Measurements from ENCODE around the gene P2RY13. TPM values are rescaled to one million over a fixed set of nuclear protein-coding genes. Genes with fewer than 3 reads are reported as not detected.

The P2RY13 gene
- total RNA-seq, 4 donors from 2014 or later: 0.34 to 1.2 (median 0.58) TPM

DNA sequence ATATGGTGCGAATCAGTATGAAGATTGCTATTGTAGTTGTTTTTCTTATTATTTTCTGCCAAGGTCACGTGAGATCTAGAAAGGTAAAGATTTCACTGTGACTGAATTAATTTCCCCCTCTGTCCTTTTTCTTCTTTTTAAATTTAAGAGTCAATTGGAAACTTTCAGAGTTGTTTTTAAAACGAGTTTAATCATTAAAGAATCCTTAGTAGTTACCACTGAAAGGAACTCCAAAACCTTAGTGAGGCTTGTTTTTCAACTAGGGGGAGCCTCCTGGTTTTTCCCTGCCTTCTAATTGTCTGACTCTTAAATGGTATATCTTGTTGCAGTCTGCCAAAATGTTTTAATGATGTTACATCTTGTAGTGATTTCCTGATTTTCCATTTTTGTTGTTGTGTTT is 37.6 kb upstream of the P2RY13 start:
- intact Hi-C loops (cut with DNase I; ENCODE audit: low total_unique reads): no loop called here
- 78 to 85% methylated on average over 3 of the region's 3 CpGs for WGBS, 2 donors
- TF ChIP-seq POLR2A (IDR thresholded peaks at IDR 0.05): no peak
- TF ChIP-seq CTCF (IDR thresholded peaks at IDR 0.05): no peak
- no peak for DNase-seq (ENCODE audit: low spot score in 2 of 2)
- no peak overlapping the region for H3K4me3 ChIP-seq (ENCODE audit: low read depth, poor library complexity, severe bottlenecking)

DNA sequence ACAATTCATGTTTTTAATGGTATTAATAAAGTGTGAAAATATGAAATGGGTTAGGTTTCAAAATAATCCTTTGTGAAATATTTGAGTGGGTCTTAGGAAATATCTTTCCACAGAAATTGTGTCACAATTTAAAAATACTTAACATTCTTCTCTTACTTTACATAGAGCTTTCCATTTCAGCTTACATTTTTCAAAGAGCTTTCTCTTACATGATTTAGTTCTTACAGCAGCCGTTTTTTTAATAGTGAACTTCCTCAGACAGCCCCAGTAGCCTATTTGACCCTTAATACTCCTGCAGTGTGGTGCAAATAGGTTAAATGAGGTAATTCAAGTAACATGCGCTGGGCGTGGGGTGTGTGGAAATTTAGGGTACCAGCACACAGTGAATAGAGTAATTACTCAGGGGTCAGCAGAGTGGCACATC is 33.4 kb upstream of the P2RY13 start:
- intact Hi-C loops (cut with DNase I; ENCODE audit: low total_unique reads): no loop called here
- 74 to 82% methylated on average over 3 of the region's 3 CpGs for WGBS, 2 donors
- TF ChIP-seq POLR2A (IDR thresholded peaks at IDR 0.05) (no peak), CTCF (IDR thresholded peaks at IDR 0.05) (no peak)
- no peak for DNase-seq (ENCODE audit: low spot score in 2 of 2)
- H3K4me3 ChIP-seq (ENCODE audit: low read depth, poor library complexity, severe bottlenecking): no peak overlapping the region

GRCh38 chr3:151357463-151357850 is 28.1 kb upstream of the P2RY13 start:
- DNase-seq (ENCODE audit: low spot score in 2 of 2): no peak
- intact Hi-C loops (cut with DNase I; ENCODE audit: low total_unique reads): no loop called here
- TF ChIP-seq CTCF (IDR thresholded peaks at IDR 0.05): no peak
- no peak for TF ChIP-seq POLR2A (IDR thresholded peaks at IDR 0.05)
- H3K4me3 ChIP-seq (ENCODE audit: low read depth, poor library complexity, severe bottlenecking): no peak overlapping the region
- WGBS, 2 donors: 45 to 48% methylated on average over 2 of the region's 2 CpGs

DNA sequence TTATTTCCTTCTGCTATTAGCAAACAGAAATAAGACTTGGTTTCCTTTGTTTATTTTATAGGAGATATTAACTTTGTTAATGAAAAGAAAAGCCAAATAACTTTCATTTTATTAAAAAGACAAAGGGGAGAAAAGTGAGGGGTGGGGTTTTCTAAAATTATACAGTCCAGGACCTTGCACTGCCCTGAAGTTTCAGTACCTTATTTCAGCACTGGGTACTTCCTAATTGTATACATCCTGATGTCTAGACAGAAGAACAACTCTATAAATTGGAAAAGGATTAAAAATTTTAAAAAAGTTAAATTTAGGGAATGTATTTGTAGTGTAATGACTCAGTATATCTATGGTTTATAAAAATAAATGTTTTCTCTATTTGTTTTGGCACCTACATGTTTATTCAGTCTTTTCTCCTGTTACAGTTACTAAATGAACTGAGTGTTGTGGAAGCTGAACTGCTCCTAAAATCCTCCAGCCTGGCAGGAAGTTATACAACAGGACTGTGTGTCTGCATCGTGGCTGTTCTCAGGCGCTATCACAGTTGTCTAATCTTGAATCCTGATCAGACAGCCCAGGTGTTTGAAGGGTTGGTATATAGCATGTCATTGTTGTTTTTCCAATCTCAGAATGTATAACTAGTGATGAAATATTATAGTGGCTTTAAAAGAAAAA is 27.6 kb upstream of the P2RY13 start:
- no peak for DNase-seq (ENCODE audit: low spot score in 2 of 2)
- no peak for TF ChIP-seq CTCF (IDR thresholded peaks at IDR 0.05)
- no peak for TF ChIP-seq POLR2A (IDR thresholded peaks at IDR 0.05)
- intact Hi-C loops (cut with DNase I; ENCODE audit: low total_unique reads): no loop called here
- no peak overlapping the region for H3K4me3 ChIP-seq (ENCODE audit: low read depth, poor library complexity, severe bottlenecking)
- 29 to 36% methylated on average over 2 of the region's 2 CpGs for WGBS, 2 donors

DNA sequence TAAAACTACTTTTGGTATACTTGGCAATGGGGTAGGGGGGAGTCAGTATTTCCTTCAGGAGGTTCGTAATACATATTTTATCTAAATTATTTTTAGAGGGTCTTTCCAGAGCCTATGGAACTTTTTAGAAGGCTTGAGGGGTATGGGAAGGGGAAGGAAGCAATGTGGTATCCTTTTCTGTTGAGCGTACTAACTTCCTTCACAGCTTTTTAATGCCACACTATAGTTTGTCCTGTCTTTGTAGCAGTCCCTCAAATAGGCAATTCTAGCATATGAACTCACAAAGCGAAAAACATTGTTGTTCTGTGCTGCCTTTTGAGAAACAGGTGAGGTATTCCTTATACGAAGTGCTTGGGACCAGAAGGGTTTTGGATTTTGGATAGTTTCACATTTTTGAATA is 22.3 kb upstream of the P2RY13 start:
- no peak overlapping the region for H3K4me3 ChIP-seq (ENCODE audit: low read depth, poor library complexity, severe bottlenecking)
- WGBS, 2 donors: 86 to 87% methylated on average over 4 of the region's 4 CpGs
- DNase-seq (ENCODE audit: low spot score in 2 of 2): no peak
- no peak for TF ChIP-seq POLR2A (IDR thresholded peaks at IDR 0.05)
- no peak for TF ChIP-seq CTCF (IDR thresholded peaks at IDR 0.05)
- intact Hi-C loops (cut with DNase I; ENCODE audit: low total_unique reads): no loop called here

- TF ChIP-seq CTCF (IDR thresholded peaks at IDR 0.05): no peak
- no peak for TF ChIP-seq POLR2A (IDR thresholded peaks at IDR 0.05)
- 90 to 96% methylated on average over 1 of the region's 1 CpG for WGBS, 2 donors
- H3K4me3 ChIP-seq (ENCODE audit: low read depth, poor library complexity, severe bottlenecking): no peak overlapping the region
- intact Hi-C loops (cut with DNase I; ENCODE audit: low total_unique reads): no loop called here
- DNase-seq (ENCODE audit: low spot score in 2 of 2): no peak
Measured at GRCh38 chr3:151351219-151351618, 21.9 kb upstream of the P2RY13 start.

Measured in lower leg skin (tissue), 4 donors.